Measurements from ENCODE around the gene MX2.

Gene MX2

GRCh38 chr21:41426676-41427404 is 65.0 kb downstream of the MX2 start:
- POLR2A ChIA-PET: no interaction called here
- CTCF ChIA-PET: interaction anchor here (1.5 kb wide), 1 partner anchor 10 kb away, joined by 3 read pairs; no protein-coding TSS in a partner anchor
- no peaks in the 10 kb centered on the region for H3K4me1 ChIP-seq (ENCODE audit: control insufficient read depth, insufficient read depth, low read length)

GRCh38 chr21:41427556-41427955 is 65.7 kb downstream of the MX2 start:
- ChIA-PET CTCF (no interaction called here), POLR2A (no interaction called here)
- no peaks in the 10 kb centered on the region for H3K4me1 ChIP-seq (ENCODE audit: control insufficient read depth, insufficient read depth, low read length)
- no peak overlapping the region for H3K27ac ChIP-seq (ENCODE audit: extremely low read depth, low read depth, low read length)
- TF ChIP-seq ZFP69B (tag by site-specific recombination; IDR thresholded peaks at IDR 0.05): no peak
- TF ChIP-seq ZNF239 (tag by site-specific recombination; IDR thresholded peaks at IDR 0.05): no peak
- no peak for TF ChIP-seq ZBTB20 (tag by site-specific recombination; IDR thresholded peaks at IDR 0.05)
- no peak for TF ChIP-seq ZNF473 (tag by site-specific recombination; IDR thresholded peaks at IDR 0.05)
- TF ChIP-seq ZNF140 (tag by site-specific recombination; IDR thresholded peaks at IDR 0.05): no peak
- TF ChIP-seq ZNF501 (tag by site-specific recombination; IDR thresholded peaks at IDR 0.05): no peak
- TF ChIP-seq ZNF585B (tag by site-specific recombination; IDR thresholded peaks at IDR 0.05): no peak
- TF ChIP-seq ZNF580 (tag by site-specific recombination; IDR thresholded peaks at IDR 0.05): no peak
- TF ChIP-seq ZNF24 (tag by site-specific recombination; IDR thresholded peaks at IDR 0.05): no peak
- TF ChIP-seq ZNF837 (tag by site-specific recombination; IDR thresholded peaks at IDR 0.05): no peak
- no peak for TF ChIP-seq YY2 (tag by site-specific recombination; IDR thresholded peaks at IDR 0.05)
- H3K9me3 ChIP-seq (ENCODE audit: control insufficient read depth, insufficient read depth, low read depth, low read length): no peaks in the 10 kb centered on the region
- H3K4me3 ChIP-seq (ENCODE audit: low read depth, low read length): no peak overlapping the region
- H3K36me3 ChIP-seq (ENCODE audit: control insufficient read depth in 2 of 2, insufficient read depth in 1 of 2, low read length in 2 of 2): no peaks in the 10 kb centered on the region

More at GRCh38 chr21:41426676-41427404, 65.0 kb downstream of the MX2 start:
- Histone ChIP-seq H3K9me3 (ENCODE audit: control insufficient read depth, insufficient read depth, low read depth, low read length) (no peaks in the 10 kb centered on the region), H3K36me3 (ENCODE audit: control insufficient read depth in 2 of 2, insufficient read depth in 1 of 2, low read length in 2 of 2) (no peaks in the 10 kb centered on the region), H3K4me3 (ENCODE audit: low read depth, low read length) (no peak overlapping the region), H3K27ac (ENCODE audit: extremely low read depth, low read depth, low read length) (no peak overlapping the region)
- TF ChIP-seq ZNF140 (tag by site-specific recombination; IDR thresholded peaks at IDR 0.05): no peak
- no peak for TF ChIP-seq ZNF280D (tag by site-specific recombination; IDR thresholded peaks at IDR 0.05)
- TF ChIP-seq ZNF580 (tag by site-specific recombination; IDR thresholded peaks at IDR 0.05): no peak
- no peak for TF ChIP-seq ZNF48 (tag by site-specific recombination; IDR thresholded peaks at IDR 0.05)
- TF ChIP-seq ZNF704 (tag by site-specific recombination; IDR thresholded peaks at IDR 0.05): no peak
- TF ChIP-seq ZNF626 (tag by site-specific recombination; IDR thresholded peaks at IDR 0.05): no peak
- TF ChIP-seq ZNF354C (tag by site-specific recombination; IDR thresholded peaks at IDR 0.05; ENCODE audit: borderline replicate concordance, low read depth): no peak
- TF ChIP-seq SCRT2 (tag by site-specific recombination; IDR thresholded peaks at IDR 0.05): no peak
- TF ChIP-seq ZNF362 (tag by site-specific recombination; IDR thresholded peaks at IDR 0.05): no peak
- no peak for TF ChIP-seq ZNF510 (tag by site-specific recombination; IDR thresholded peaks at IDR 0.05; ENCODE audit: insufficient replicate concordance)
- TF ChIP-seq SP2 (tag by site-specific recombination; IDR thresholded peaks at IDR 0.05): no peak
- TF ChIP-seq ZFP37 (tag by site-specific recombination; IDR thresholded peaks at IDR 0.05): no peak
- TF ChIP-seq SCRT1 (tag by site-specific recombination; IDR thresholded peaks at IDR 0.05; ENCODE audit: borderline replicate concordance): no peak
- TF ChIP-seq ZNF600 (tag by site-specific recombination; IDR thresholded peaks at IDR 0.05): no peak
- TF ChIP-seq SP3 (tag by site-specific recombination; IDR thresholded peaks at IDR 0.05): no peak
